NCI-H524 (cell line): Measurements from ENCODE around the gene COL21A1.

Experiments
- DNase-seq, 2 experiments: peaks; one replicate each; lab custom pipeline; 2025; lab: John Stamatoyannopoulos, UW

The COL21A1 gene

GRCh38 chr6:56188429-56188828, 59.0 kb downstream of the COL21A1 start:
- no peak for DNase-seq

GRCh38 chr6:56187686-56188085, 59.7 kb downstream of the COL21A1 start:
- DNase-seq = no peak

GRCh38 chr6:56176741-56177140, 70.6 kb downstream of the COL21A1 start:
- DNase-seq = no peak

GRCh38 chr6:56173228-56173627, 74.2 kb downstream of the COL21A1 start:
- DNase-seq = no peak

- no peak for DNase-seq
These were observed 75.2 kb downstream of the COL21A1 start for GRCh38 chr6:56172144-56172543.

GRCh38 chr6:56169366-56169765, 78.0 kb downstream of the COL21A1 start:
- no peak for DNase-seq

- no peak for DNase-seq
These were observed 78.8 kb downstream of the COL21A1 start for GRCh38 chr6:56168596-56168995.

GRCh38 chr6:56162081-56162480, 85.3 kb downstream of the COL21A1 start:
- no peak for DNase-seq

- no peak for DNase-seq
These were observed 86.9 kb downstream of the COL21A1 start for GRCh38 chr6:56160489-56160888.

- DNase-seq = no peak
These were observed 88.8 kb downstream of the COL21A1 start for GRCh38 chr6:56158571-56158970.

GRCh38 chr6:56156643-56157042, 90.7 kb downstream of the COL21A1 start:
- no peak for DNase-seq

- no peak for DNase-seq
These were observed 91.7 kb downstream of the COL21A1 start for GRCh38 chr6:56155634-56156141.

- DNase-seq = no peak
These were observed 93.3 kb downstream of the COL21A1 start for GRCh38 chr6:56154076-56154475.

GRCh38 chr6:56152611-56153010, 94.8 kb downstream of the COL21A1 start:
- DNase-seq = no peak

GRCh38 chr6:56151609-56152224, 95.7 kb downstream of the COL21A1 start:
- no peak for DNase-seq

- DNase-seq = no peak
These were observed 98.7 kb downstream of the COL21A1 start for GRCh38 chr6:56148488-56149186.

GRCh38 chr6:56147766-56148165, 99.6 kb downstream of the COL21A1 start:
- no peak for DNase-seq

GRCh38 chr6:56146086-56146485, 101.3 kb downstream of the COL21A1 start:
- DNase-seq = no peak

GRCh38 chr6:56145616-56146015, 101.8 kb downstream of the COL21A1 start:
- no peak for DNase-seq

GRCh38 chr6:56144538-56145324, 102.6 kb downstream of the COL21A1 start:
- no peak for DNase-seq

GRCh38 chr6:56143796-56144195, 103.6 kb downstream of the COL21A1 start:
- no peak for DNase-seq

GRCh38 chr6:56140090-56140489, 107.3 kb downstream of the COL21A1 start:
- no peak for DNase-seq

GRCh38 chr6:56115715-56116114, 131.7 kb downstream of the COL21A1 start:
- no peak for DNase-seq
